Activated B cell treated with CpG ODN at 0.5 μM for 24 hours (primary cell): Measurements from ENCODE around the gene PDCD1. TPM values are rescaled to one million over a fixed set of nuclear protein-coding genes. Genes with fewer than 3 reads are reported as not detected.

ENCODE experiments used
- ATAC-seq: fragments of 200-7000 bp; cut with Tn5 transposase; one replicate; pipeline ENCODE4 v1.10.0; 2021; ENCODE audit warnings: low read depth, mild to moderate bottlenecking, moderate library complexity
- CTCF ChIA-PET: fragments of 350-600 bp; sonication (Branson Sonifier 250); formaldehyde crosslinking; loops from one replicate; lab custom pipeline; 2021; ENCODE audit warnings: antibody characterized with exemption; lab: Charles Lee
- POLR2A ChIA-PET: fragments of 350-600 bp; sonication (Branson Sonifier 250); formaldehyde crosslinking; loops from one replicate; lab custom pipeline; 2021; ENCODE audit warnings: antibody characterized with exemption; lab: Charles Lee
- DNase-seq: peaks from one replicate; pipeline ENCODE4 v3.0.0; 2022
- H3K27ac Mint-ChIP-seq: one replicate; pipeline ENCODE4 v1.8.0; 2020; ENCODE audit warnings: mixed read lengths
- H3K27me3 Mint-ChIP-seq: one replicate; pipeline ENCODE4 v1.8.0; 2021; ENCODE audit warnings: mixed read lengths
- H3K36me3 Mint-ChIP-seq: one replicate; pipeline ENCODE4 v1.8.0; 2021; ENCODE audit warnings: low read depth, mixed read lengths
- H3K4me1 Mint-ChIP-seq: one replicate; pipeline ENCODE4 v1.8.0; 2021; ENCODE audit warnings: mixed read lengths
- H3K4me3 Mint-ChIP-seq: one replicate; pipeline ENCODE4 v1.8.0; 2020; ENCODE audit warnings: mild to moderate bottlenecking, mixed read lengths
- H3K9me3 Mint-ChIP-seq: one replicate; pipeline ENCODE4 v1.8.0; 2020; ENCODE audit warnings: mixed read lengths
- intact Hi-C: fragments of 100-400 bp; cut with micrococcal nuclease; formaldehyde crosslinking; loops from one replicate; pipeline ENCODE4 v1.15.1; 2024
- total RNA-seq: library from RNA; stranded (reverse); gene quantifications from 2 replicates; pipeline ENCODE4 v1.2.3, GENCODE V29; 2022
- TF ChIP-seq, protein P1 (sequence below): fragments of 200-600 bp; IDR thresholded peaks from one replicate; pipeline ENCODE4 v1.8.0; 2022; ENCODE audit warnings: antibody characterized with exemption, mild to moderate bottlenecking

PDCD1 gene
- total RNA-seq, 1 donor from 2014 or later: 3.5 TPM

DNA sequence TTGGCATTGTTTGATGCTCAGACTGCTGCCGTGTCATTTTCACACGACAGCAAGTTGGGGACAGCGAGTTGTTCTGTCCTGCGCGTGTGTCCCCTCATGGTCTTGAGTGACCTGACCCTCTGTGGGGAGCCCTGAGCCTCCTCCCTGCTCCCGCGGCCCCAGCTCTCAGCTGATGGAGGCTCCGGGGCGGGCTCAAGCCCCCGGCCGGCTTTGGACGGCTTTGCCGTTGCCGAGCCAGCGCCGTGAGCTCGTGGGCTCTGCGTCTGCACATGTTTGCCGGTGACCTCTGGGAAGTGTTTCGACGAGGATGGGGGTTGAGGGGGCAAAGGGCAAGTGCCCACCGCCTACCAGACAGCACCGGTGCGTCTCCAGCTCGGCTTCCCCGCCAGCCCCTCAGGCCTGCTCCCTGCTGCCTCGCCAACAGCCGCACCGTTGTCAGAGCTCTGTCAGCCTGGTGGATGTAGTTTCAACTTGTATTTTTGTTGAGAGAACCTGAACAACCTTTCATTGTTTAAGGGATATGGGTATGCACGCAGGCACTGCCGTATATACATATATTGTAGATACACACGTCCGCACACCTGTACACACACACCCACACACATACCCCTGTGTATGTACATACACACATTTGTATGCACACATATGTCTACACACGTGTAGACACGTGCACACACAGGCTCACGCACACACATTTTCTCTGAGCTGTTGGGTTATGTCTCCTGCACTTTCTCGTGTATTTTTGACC lies 13.7 kb downstream of the PDCD1 start:
- Mint-ChIP-seq H3K27ac (peak overlapping the region; percentile 66), H3K9me3 (no peaks in the 10 kb centered on the region), H3K4me1 (peaks cover 30% of the 10 kb centered on the region), H3K4me3 (peak overlapping the region; percentile 80), H3K36me3 (no peaks in the 10 kb centered on the region), H3K27me3 (no peaks in the 10 kb centered on the region)
- DNase-seq: no peak
- TF ChIP-seq, protein P1, sequence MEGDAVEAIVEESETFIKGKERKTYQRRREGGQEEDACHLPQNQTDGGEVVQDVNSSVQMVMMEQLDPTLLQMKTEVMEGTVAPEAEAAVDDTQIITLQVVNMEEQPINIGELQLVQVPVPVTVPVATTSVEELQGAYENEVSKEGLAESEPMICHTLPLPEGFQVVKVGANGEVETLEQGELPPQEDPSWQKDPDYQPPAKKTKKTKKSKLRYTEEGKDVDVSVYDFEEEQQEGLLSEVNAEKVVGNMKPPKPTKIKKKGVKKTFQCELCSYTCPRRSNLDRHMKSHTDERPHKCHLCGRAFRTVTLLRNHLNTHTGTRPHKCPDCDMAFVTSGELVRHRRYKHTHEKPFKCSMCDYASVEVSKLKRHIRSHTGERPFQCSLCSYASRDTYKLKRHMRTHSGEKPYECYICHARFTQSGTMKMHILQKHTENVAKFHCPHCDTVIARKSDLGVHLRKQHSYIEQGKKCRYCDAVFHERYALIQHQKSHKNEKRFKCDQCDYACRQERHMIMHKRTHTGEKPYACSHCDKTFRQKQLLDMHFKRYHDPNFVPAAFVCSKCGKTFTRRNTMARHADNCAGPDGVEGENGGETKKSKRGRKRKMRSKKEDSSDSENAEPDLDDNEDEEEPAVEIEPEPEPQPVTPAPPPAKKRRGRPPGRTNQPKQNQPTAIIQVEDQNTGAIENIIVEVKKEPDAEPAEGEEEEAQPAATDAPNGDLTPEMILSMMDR: no peak
- ChIA-PET CTCF (interaction anchor here (1.1 kb wide), 1 partner anchor 34 kb away, joined by 4 read pairs; no protein-coding TSS in a partner anchor), POLR2A (interaction anchor here (0.6 to 2.8 kb wide), 14 partner anchors 8 to 528 kb away, joined by 3 to 23 read pairs (median 3); partner anchors contain the start of genes DTYMK, ING5, PDCD1 and RTP5)
- intact Hi-C loops: loop anchor here (1.0 to 5.0 kb wide), 3 partner anchors 14 to 111 kb away; partner anchors contain the start of gene D2HGDH
- no peak for ATAC-seq

DNA sequence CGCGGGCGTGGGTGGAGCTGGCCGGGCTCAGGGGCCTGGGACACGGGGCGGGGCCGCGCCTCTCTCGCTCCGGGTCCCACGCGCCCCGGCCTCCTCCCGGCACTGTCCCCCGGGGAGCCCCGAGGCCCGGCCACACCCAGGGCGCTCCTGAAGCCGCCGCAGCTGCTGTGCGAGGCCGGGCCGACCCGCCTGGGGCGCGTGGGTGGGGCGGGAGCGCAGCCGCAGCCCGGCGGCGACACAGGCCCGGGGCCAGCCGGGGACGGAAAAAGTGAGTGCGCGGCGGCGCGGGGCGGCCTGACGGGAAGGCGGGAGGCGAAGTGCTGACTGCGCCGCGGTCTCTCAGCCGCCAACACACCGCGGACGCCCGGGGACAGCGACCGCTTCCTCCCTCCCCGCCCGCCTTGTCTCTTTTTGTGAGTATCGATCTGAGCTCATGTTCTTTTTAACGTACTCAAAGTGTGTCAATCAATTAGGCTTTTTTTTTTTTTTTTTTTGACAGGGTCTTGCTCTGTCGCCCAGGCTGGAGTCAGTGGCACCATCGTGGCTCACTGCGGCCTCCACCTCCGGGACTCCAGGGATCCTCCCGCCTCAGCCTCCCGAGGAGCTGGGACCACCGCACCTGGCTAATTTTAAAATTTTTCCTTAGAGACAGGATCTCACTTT lies 14.5 kb downstream of the PDCD1 start:
- intact Hi-C loops: loop anchor here (1.0 to 5.0 kb wide), 3 partner anchors 15 to 110 kb away; partner anchors contain the start of gene D2HGDH

DNA sequence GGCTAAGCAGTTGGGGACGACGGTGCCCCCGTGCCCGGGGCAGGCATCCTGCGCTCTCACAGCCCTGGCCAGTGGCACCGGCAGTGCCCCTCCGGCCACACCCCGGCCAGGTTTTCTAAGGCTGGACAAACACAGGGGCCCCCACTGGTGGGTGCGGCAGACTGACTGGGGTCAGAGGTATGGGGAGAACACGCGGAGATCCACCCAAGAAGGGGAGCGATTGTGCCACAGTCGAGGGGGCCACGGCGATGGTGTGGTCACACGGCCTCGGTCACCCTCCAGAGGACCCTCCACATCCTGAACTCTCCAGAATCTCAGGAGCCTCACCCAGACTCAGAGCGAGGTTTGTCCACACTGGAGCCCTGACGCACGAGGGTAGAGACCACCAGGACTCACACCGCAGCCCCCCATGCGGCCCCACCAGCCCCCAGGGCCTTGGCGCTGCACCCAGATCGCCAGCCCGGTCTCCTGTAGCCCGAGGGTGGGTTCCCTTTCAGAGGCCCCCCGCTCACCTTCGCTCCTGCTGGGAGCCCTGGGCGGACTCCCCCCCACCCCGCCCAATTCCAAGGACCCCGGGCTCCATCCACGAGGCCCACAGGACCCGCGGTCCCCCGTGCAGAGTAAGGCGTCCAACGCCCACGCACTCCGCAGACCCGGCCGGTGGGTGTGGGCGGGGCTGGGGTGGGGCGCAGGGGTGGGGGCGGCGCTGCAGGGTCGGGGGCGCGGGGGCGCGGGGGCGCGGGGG lies 15.2 kb downstream of the PDCD1 start:
- H3K27me3 Mint-ChIP-seq: no peaks in the 10 kb centered on the region
- H3K27ac Mint-ChIP-seq: peak overlapping the region; percentile 75
- no peak for DNase-seq
- intact Hi-C loops: loop anchor here (1.0 to 5.0 kb wide), 4 partner anchors 16 to 109 kb away; partner anchors contain the start of gene D2HGDH
- H3K36me3 Mint-ChIP-seq: no peaks in the 10 kb centered on the region
- CTCF ChIA-PET: no interaction called here
- no peak for ATAC-seq
- H3K4me3 Mint-ChIP-seq: peak overlapping the region; percentile 76
- POLR2A ChIA-PET: interaction anchor here (0.6 to 2.8 kb wide), 11 partner anchors 16 to 145 kb away, joined by 3 to 23 read pairs (median 3); partner anchors contain the start of genes ING5, PDCD1 and RTP5
- H3K4me1 Mint-ChIP-seq: peaks cover 30% of the 10 kb centered on the region
- no peaks in the 10 kb centered on the region for H3K9me3 Mint-ChIP-seq
- TF ChIP-seq, protein P1: no peak

More for the DNA sequence above, 14.5 kb downstream of the PDCD1 start:
- ChIA-PET CTCF (no interaction called here), POLR2A (interaction anchor here (0.6 to 2.8 kb wide), 15 partner anchors 9 to 528 kb away, joined by 3 to 23 read pairs (median 3); partner anchors contain the start of genes DTYMK, ING5, PDCD1 and RTP5)
- Mint-ChIP-seq H3K4me1 (peaks cover 30% of the 10 kb centered on the region), H3K27me3 (no peaks in the 10 kb centered on the region), H3K4me3 (peak overlapping the region; percentile 80), H3K36me3 (no peaks in the 10 kb centered on the region), H3K27ac (peak overlapping the region; percentile 66), H3K9me3 (no peaks in the 10 kb centered on the region)
- ATAC-seq: peak; percentile 91
- DNase-seq: peak; percentile 79
- TF ChIP-seq, protein P1: no peak

DNA sequence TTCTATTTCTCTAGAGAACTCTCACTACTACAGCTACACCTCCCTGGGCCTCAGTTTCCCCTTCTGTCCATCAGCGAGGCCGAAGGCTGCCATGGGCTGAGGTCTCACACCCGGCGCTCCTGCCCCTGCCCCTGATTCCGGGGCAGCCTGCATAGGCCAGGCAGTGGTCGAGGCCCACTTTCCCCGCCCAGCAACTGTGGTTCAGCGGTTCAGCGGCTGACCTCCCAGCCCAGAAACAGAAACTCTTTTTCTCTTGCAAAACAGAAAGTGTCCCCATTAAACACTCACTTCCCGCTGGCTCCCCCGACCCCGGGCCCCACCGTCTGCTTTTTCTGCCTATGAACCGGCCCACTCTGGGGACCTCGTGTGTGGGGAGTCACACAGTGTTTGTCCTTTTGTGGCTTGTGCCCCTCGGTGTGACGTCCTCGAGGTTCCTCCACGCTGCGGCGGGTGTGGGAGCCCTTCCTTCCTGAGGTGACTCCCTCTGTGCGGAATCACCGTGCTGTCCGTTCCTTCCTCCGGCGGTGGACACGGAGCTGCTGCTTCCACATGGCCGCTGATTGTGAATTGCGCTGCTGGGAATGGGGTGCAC lies 16.0 kb downstream of the PDCD1 start:
- Mint-ChIP-seq H3K27me3 (no peaks in the 10 kb centered on the region), H3K36me3 (no peaks in the 10 kb centered on the region), H3K9me3 (no peaks in the 10 kb centered on the region), H3K27ac (peak overlapping the region; percentile 75), H3K4me3 (peak overlapping the region; percentile 76), H3K4me1 (peaks cover 30% of the 10 kb centered on the region)
- TF ChIP-seq, protein P1: no peak
- POLR2A ChIA-PET: interaction anchor here (2.8 kb wide), 1 partner anchor 141 kb away, joined by 13 read pairs; the partner anchor contains the start of gene ING5
- ATAC-seq: peak; percentile 30
- CTCF ChIA-PET: no interaction called here
- intact Hi-C loops: loop anchor here (2.0 to 5.0 kb wide), 2 partner anchors 38 to 40 kb away; no protein-coding TSS in a partner anchor
- DNase-seq: peak; percentile 48
